Nephron (organoid): ENCODE measurements around the gene ABTB1.
"Not testable (repeated sequence)": the region's sequence is repeated elsewhere in the genome, so short reads cannot be mapped to it uniquely, and the experiment has no call there.

ENCODE experiments used
- H3K27ac Mint-ChIP-seq, 3 experiments: 2 replicates each; pipeline ENCODE4 v1.8.0; 2020; ENCODE audit warnings: mixed read lengths in 3 of 3, mild to moderate bottlenecking in 2 of 3, moderate library complexity in 1 of 3
- H3K27me3 Mint-ChIP-seq: 2 replicates; pipeline ENCODE4 v1.8.0; 2021; ENCODE audit warnings: low read depth, mild to moderate bottlenecking, moderate library complexity, mixed read lengths
- H3K36me3 Mint-ChIP-seq: 2 replicates; pipeline ENCODE4 v1.8.0; 2020; ENCODE audit warnings: low read depth, mixed read lengths
- H3K4me1 Mint-ChIP-seq: 2 replicates; pipeline ENCODE4 v1.8.0; 2020; ENCODE audit warnings: mixed read lengths
- H3K4me3 Mint-ChIP-seq, 3 experiments: 2 replicates each; pipeline ENCODE4 v1.8.0; 2020; ENCODE audit warnings: mild to moderate bottlenecking in 3 of 3, mixed read lengths in 3 of 3, moderate library complexity in 2 of 3
- H3K9me3 Mint-ChIP-seq: 2 replicates; pipeline ENCODE4 v1.8.0; 2020; ENCODE audit warnings: mixed read lengths
- TF ChIP-seq, protein P1 (sequence below), 3 experiments: fragments of 200-600 bp; sonication (generic); IDR thresholded peaks; one replicate each; pipeline ENCODE4 v1.5.0; 2021; ENCODE audit warnings: antibody characterized with exemption in 3 of 3; ENCODE audit not compliant: unreplicated experiment in 3 of 3

ABTB1 gene

DNA sequence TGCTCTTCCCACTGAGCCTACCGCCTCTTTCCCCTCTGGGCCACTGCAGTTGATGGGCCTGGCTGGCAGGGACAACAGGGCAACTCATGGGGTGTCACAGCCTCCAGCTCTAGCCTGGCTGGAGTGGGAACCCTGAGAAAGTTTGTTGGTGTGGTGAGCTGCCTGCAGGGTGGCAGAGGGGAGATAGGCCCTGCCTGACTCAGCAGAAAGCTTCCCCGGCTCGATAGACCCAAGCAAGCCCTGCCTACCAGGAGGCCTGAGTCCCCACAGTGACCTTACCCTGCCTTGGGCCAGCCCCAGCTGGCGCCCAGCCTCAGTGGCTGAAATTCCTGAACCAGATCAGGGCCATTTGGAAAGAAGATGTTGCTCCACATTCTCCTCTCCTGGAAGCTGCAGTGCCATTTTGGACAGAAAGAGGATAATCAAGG, 29.4 kb downstream of the ABTB1 start:
- Mint-ChIP-seq H3K27me3 (peaks cover 7% of the 10 kb centered on the region), H3K36me3 (peaks cover 19% of the 10 kb centered on the region), H3K27ac (no peak overlapping the region), H3K4me3 (no peak overlapping the region), H3K4me1 (peaks cover 39% of the 10 kb centered on the region), H3K9me3 (peaks cover 9% of the 10 kb centered on the region)
- TF ChIP-seq, protein P1, sequence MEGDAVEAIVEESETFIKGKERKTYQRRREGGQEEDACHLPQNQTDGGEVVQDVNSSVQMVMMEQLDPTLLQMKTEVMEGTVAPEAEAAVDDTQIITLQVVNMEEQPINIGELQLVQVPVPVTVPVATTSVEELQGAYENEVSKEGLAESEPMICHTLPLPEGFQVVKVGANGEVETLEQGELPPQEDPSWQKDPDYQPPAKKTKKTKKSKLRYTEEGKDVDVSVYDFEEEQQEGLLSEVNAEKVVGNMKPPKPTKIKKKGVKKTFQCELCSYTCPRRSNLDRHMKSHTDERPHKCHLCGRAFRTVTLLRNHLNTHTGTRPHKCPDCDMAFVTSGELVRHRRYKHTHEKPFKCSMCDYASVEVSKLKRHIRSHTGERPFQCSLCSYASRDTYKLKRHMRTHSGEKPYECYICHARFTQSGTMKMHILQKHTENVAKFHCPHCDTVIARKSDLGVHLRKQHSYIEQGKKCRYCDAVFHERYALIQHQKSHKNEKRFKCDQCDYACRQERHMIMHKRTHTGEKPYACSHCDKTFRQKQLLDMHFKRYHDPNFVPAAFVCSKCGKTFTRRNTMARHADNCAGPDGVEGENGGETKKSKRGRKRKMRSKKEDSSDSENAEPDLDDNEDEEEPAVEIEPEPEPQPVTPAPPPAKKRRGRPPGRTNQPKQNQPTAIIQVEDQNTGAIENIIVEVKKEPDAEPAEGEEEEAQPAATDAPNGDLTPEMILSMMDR (IDR thresholded peaks at IDR 0.05; ENCODE audit: unreplicated experiment in 3 of 3): no peak

DNA sequence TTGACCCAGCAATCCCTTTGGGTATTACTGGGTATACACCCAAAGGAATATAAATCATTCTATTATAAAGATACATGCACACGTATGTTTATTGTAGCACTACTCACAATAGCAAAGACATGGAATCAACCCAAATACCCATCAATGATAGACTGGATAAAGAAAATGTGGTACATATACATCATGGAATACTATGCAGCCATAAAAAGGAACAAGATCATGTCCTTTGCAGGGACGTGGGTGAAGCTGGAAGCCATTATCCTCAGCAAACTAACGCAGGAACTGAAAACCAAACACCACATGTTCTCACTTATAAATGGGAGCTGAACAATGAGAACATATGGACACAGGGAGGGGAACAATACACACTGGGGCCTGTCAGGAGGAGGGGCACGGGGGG, 32.1 kb downstream of the ABTB1 start:
- H3K4me1 Mint-ChIP-seq: peaks cover 29% of the 10 kb centered on the region

DNA sequence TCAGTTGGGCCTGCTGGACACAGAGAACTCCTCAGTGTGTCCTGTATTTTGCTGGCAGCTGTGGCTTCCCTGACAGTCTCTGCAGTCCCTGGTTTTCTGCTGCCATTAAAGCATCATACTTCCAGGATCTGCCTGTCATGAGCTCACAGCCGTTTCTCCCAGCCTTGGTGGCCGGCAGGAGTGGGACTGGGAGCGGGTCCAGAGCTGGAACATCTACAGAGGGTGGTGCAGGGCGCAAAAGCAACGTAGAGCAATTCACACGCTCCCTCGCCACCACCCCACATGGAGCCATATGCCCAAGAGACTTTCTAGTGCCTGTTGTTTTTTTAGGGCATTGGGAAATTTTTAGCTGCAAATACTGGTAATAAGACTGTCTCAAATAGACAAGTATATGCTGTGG, 33.6 kb downstream of the ABTB1 start:
- Mint-ChIP-seq H3K4me3 (no peak overlapping the region), H3K36me3 (peaks cover 19% of the 10 kb centered on the region), H3K4me1 (peaks cover 19% of the 10 kb centered on the region), H3K27me3 (peaks cover 26% of the 10 kb centered on the region), H3K9me3 (peaks cover 9% of the 10 kb centered on the region), H3K27ac (no peak overlapping the region)
- TF ChIP-seq, protein P1 (IDR thresholded peaks at IDR 0.05; ENCODE audit: unreplicated experiment in 3 of 3): no peak

More for the DNA sequence above, 32.1 kb downstream of the ABTB1 start:
- Mint-ChIP-seq H3K27me3 (peaks cover 17% of the 10 kb centered on the region), H3K36me3 (peaks cover 19% of the 10 kb centered on the region)
- H3K9me3 Mint-ChIP-seq, H3K4me3 Mint-ChIP-seq, H3K27ac Mint-ChIP-seq: not testable (repeated sequence)

DNA sequence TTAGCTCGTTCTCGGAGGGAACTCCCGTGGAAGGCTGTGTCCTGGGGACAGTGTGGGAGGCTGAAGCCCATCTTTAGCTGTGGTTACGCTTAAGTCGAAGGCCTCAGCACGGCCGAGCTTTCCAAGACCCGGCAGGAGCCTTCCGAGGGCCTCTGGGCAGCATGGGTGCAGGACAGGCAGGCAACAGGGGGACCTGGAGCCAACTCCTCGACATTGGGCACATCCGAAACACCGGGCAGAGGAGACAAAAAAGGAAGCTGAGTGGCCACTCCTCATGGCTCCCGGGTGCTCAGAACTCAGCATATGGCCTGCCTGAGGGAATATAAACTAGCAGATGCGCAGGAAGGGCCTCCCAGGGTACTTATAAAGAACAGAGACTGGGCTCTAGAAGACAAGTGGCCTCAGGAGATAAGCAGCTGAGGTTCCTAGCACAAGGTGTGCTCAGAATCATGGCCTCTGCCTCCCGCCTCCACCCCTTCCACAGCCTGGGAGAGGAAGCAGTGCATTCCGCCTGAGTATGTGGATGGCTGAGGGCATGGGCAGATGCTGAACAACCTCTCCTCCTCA, 34.1 kb downstream of the ABTB1 start:
- H3K27me3 Mint-ChIP-seq: peaks cover 26% of the 10 kb centered on the region
- peaks cover 9% of the 10 kb centered on the region for H3K9me3 Mint-ChIP-seq
- H3K27ac Mint-ChIP-seq: no peak overlapping the region
- peaks cover 14% of the 10 kb centered on the region for H3K4me1 Mint-ChIP-seq
- TF ChIP-seq, protein P1 (IDR thresholded peaks at IDR 0.05; ENCODE audit: unreplicated experiment in 3 of 3): no peak
- no peak overlapping the region for H3K4me3 Mint-ChIP-seq
- peaks cover 19% of the 10 kb centered on the region for H3K36me3 Mint-ChIP-seq

DNA sequence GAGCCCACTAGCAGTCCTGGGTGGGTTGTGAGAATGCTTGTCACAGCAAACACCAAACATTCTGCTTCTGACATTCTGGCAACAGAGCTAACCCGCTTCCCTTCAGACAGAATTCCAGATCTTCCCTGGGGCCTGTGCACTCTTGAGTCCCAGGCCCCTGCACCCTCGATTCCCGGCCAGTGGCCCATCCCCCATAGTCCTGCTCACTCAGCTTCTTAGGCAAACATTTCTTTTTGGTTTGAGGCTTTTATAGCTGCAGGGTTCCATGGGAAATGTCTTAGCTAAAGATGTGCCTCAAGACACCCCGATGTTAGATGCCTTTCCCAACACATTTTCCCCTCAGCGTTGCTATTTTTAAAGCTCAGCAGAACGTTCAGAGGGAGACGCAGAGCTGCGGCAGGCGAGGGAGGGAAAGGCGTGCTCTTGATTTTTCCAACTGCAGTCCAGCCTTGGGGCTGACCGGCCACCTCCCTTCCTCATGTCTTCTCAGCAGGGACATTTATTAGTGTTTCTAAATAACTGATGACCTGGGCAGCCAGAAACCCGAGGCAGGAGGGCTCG, 35.2 kb downstream of the ABTB1 start:
- H3K27me3 Mint-ChIP-seq: peaks cover 29% of the 10 kb centered on the region
- peaks cover 19% of the 10 kb centered on the region for H3K36me3 Mint-ChIP-seq
- peak overlapping the region in 2 of 3 experiments; percentile 11 to 60 for H3K27ac Mint-ChIP-seq
- H3K9me3 Mint-ChIP-seq: peaks cover 9% of the 10 kb centered on the region
- peaks cover 22% of the 10 kb centered on the region for H3K4me1 Mint-ChIP-seq
- TF ChIP-seq, protein P1 (IDR thresholded peaks at IDR 0.05; ENCODE audit: unreplicated experiment in 3 of 3): no peak
- no peak overlapping the region for H3K4me3 Mint-ChIP-seq

DNA sequence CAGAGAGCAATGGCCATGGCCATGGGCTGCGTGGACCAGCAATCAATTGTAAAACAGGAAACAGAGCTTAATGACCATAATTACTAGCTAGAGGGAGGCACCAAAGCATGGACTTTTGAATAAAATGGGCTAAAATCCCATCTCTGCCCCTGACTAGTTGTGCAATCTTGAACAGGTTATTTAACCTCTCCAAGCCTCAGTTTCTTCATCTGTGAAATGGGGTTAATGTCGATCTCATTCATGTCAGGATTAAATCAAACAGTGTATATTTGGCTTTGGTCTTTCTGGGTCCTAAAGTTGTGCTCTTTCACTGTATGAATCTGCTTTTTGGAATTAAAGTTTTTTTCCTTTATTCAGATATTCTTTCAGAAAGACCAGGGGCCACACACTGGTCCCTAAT, 36.1 kb downstream of the ABTB1 start:
- Mint-ChIP-seq H3K4me1 (peaks cover 26% of the 10 kb centered on the region), H3K36me3 (peaks cover 10% of the 10 kb centered on the region), H3K27me3 (peaks cover 29% of the 10 kb centered on the region), H3K9me3 (peaks cover 4% of the 10 kb centered on the region), H3K4me3 (no peak overlapping the region), H3K27ac (no peak overlapping the region)
- TF ChIP-seq, protein P1 (IDR thresholded peaks at IDR 0.05; ENCODE audit: unreplicated experiment in 3 of 3): no peak
